CD4-positive, alpha-beta memory T cell (primary cell): ENCODE measurements around the gene PPP2R1A. TPM values are rescaled to one million over a fixed set of nuclear protein-coding genes. Genes with fewer than 3 reads are reported as not detected.

Experiments
- CTCF ChIA-PET: fragments of 350-600 bp; sonication (Branson Sonifier 250); formaldehyde crosslinking; loops from one replicate; lab custom pipeline; 2021; ENCODE audit warnings: inconsistent platforms; ENCODE audit not compliant: partially characterized antibody; lab: Charles Lee
- POLR2A ChIA-PET: fragments of 350-600 bp; sonication (Branson Sonifier 250); formaldehyde crosslinking; loops from one replicate; lab custom pipeline; 2021; ENCODE audit not compliant: partially characterized antibody; lab: Charles Lee
- DNase-seq, 5 donors: peaks; one replicate each; pipeline versions ENCODE4 v3.0.0 to v3.0.0-alpha.2; 2020 to 2022; ENCODE audit warnings: mixed read lengths in 1 of 5
- H3K27ac ChIP-seq: one replicate; pipeline ENCODE4 v1.7.0; 2013; ENCODE audit warnings: low read depth, low read length
- H3K27me3 ChIP-seq: 2 replicates; pipeline ENCODE4 v1.7.0; 2013; ENCODE audit warnings: mild to moderate bottlenecking, low read length, moderate library complexity; ENCODE audit not compliant: insufficient read depth
- H3K36me3 ChIP-seq: 2 replicates; pipeline ENCODE4 v1.7.0; 2013; ENCODE audit warnings: mild to moderate bottlenecking, low read length, moderate library complexity; ENCODE audit not compliant: insufficient read depth
- H3K4me1 ChIP-seq: 2 replicates; pipeline ENCODE4 v1.7.0; 2013; ENCODE audit warnings: mild to moderate bottlenecking, low read length, moderate library complexity; ENCODE audit not compliant: insufficient read depth
- H3K4me3 ChIP-seq, 2 donors: one replicate each; pipeline ENCODE4 v1.7.0; 2013; ENCODE audit warnings: low read length in 2 of 2, mild to moderate bottlenecking in 1 of 2
- H3K9me3 ChIP-seq, 2 donors: one replicate each; pipeline ENCODE4 v1.7.0; 2013; ENCODE audit warnings: low read length in 2 of 2, control low read depth in 1 of 2; ENCODE audit not compliant: control insufficient read depth in 1 of 2
- H3K27ac Mint-ChIP-seq, 7 donors: one replicate each; pipeline ENCODE4 v1.8.0; 2020 to 2021; ENCODE audit warnings: mixed read lengths in 7 of 7, mild to moderate bottlenecking in 6 of 7, inconsistent platforms in 3 of 7, moderate library complexity in 3 of 7
- H3K27me3 Mint-ChIP-seq, 2 donors: one replicate each; pipeline ENCODE4 v1.8.0; 2020 to 2021; ENCODE audit warnings: mixed read lengths in 2 of 2
- H3K36me3 Mint-ChIP-seq, 2 donors: one replicate each; pipeline ENCODE4 v1.8.0; 2020 to 2021; ENCODE audit warnings: mixed read lengths in 2 of 2, inconsistent platforms in 1 of 2, mild to moderate bottlenecking in 1 of 2
- H3K4me1 Mint-ChIP-seq, 4 donors: one replicate each; pipeline ENCODE4 v1.8.0; 2020 to 2021; ENCODE audit warnings: mixed read lengths in 4 of 4, mild to moderate bottlenecking in 1 of 4
- H3K4me3 Mint-ChIP-seq, 8 donors: one replicate each; pipeline ENCODE4 v1.8.0; 2020 to 2021; ENCODE audit warnings: mixed read lengths in 8 of 8, mild to moderate bottlenecking in 7 of 8, moderate library complexity in 6 of 8, inconsistent platforms in 3 of 8
- H3K9me3 Mint-ChIP-seq, 8 donors: one replicate each; pipeline ENCODE4 v1.8.0; 2020 to 2021; ENCODE audit warnings: mixed read lengths in 8 of 8, mild to moderate bottlenecking in 5 of 8, inconsistent platforms in 3 of 8, moderate library complexity in 1 of 8
- intact Hi-C: fragments of 100-400 bp; cut with micrococcal nuclease; formaldehyde crosslinking; loops from one replicate; pipeline ENCODE4 v1.15.1; 2023
- polyA plus RNA-seq, 2 donors: library from polyadenylated mRNA; unstranded; fragments of 300-500 nt; fragmentation: Illumina TruSeq; gene quantifications; one replicate each; pipeline ENCODE4 v1.2.3, GENCODE V29; 2021
- total RNA-seq, 2 experiments: library from RNA; stranded (reverse); gene quantifications; one replicate each; pipeline ENCODE4 v1.2.3, GENCODE V29; 2021

The PPP2R1A gene
- total and polyA plus RNA-seq, 4 experiments from 2014 or later: 166 to 185 (median 177) TPM

DNA sequence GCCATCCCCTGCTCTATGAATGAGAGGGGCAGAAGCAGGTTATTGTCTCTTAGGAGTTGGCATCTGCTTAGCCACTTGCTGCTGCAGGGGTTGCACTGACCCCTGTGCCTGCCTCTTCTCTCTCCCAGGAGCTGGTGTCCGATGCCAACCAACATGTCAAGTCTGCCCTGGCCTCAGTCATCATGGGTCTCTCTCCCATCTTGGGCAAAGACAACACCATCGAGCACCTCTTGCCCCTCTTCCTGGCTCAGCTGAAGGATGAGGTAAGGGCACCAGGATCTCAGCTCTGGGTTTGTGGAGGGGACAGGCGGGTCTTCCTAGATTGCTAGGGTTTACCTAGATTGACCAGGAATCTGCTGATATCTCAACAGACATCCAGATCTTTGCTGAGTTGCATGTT is 26.5 kb downstream of the PPP2R1A start:
- H3K36me3 Mint-ChIP-seq: peaks cover 76 to 90% of the 10 kb centered on the region in 2 donors
- H3K4me3 Mint-ChIP-seq: no peak overlapping the region
- intact Hi-C loops: no loop called here
- ChIA-PET POLR2A (no interaction called here), CTCF (no interaction called here)
- Histone ChIP-seq H3K27me3 (no peaks in the 10 kb centered on the region), H3K36me3 (peaks cover 91% of the 10 kb centered on the region), H3K9me3 (no peaks in the 10 kb centered on the region), H3K4me1 (no peaks in the 10 kb centered on the region), H3K27ac (no peak overlapping the region), H3K4me3 (no peak overlapping the region)
- no peak for DNase-seq
- no peaks in the 10 kb centered on the region for H3K27me3 Mint-ChIP-seq
- H3K4me1 Mint-ChIP-seq: peaks cover 0 to 5% (median 2%) of the 10 kb centered on the region in 4 donors
- peaks cover 0 to 1% (median 0%) of the 10 kb centered on the region in 8 donors for H3K9me3 Mint-ChIP-seq
- peak overlapping the region in 1 of 7 donors; percentile 48 for H3K27ac Mint-ChIP-seq

DNA sequence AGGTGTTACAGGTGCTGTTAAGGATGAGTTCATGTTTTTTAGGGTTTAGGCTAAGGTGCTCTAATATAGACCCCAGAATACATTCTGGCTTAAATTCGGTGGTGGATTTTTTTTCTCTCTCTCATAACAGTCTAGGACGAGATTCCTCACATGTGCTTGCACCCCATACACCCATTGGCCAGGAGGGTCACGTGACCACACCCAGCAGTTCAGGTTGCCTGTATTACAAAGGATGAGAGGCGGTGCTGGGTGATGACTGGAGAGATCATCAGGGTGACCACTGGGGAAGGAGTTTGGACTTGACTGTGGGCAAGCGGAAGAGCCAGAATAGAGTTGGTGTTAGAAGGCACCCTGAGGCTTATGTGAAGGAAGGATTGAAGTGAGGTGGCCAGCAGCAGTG is 27.7 kb downstream of the PPP2R1A start:
- CTCF ChIA-PET: no interaction called here
- DNase-seq: no peak
- H3K27me3 Mint-ChIP-seq: no peaks in the 10 kb centered on the region
- peaks cover 76 to 89% of the 10 kb centered on the region in 2 donors for H3K36me3 Mint-ChIP-seq
- H3K36me3 ChIP-seq: peaks cover 91% of the 10 kb centered on the region
- intact Hi-C loops: no loop called here
- peaks cover 0 to 5% (median 2%) of the 10 kb centered on the region in 4 donors for H3K4me1 Mint-ChIP-seq
- peaks cover 0 to 1% (median 0%) of the 10 kb centered on the region in 8 donors for H3K9me3 Mint-ChIP-seq
- H3K9me3 ChIP-seq: no peaks in the 10 kb centered on the region
- no peak overlapping the region for H3K27ac ChIP-seq
- H3K4me1 ChIP-seq: no peaks in the 10 kb centered on the region
- H3K4me3 Mint-ChIP-seq: no peak overlapping the region
- no peak overlapping the region for H3K4me3 ChIP-seq
- POLR2A ChIA-PET: no interaction called here
- peak overlapping the region in 3 of 7 donors; percentile 3 to 49 (median 30) for H3K27ac Mint-ChIP-seq
- no peaks in the 10 kb centered on the region for H3K27me3 ChIP-seq

DNA sequence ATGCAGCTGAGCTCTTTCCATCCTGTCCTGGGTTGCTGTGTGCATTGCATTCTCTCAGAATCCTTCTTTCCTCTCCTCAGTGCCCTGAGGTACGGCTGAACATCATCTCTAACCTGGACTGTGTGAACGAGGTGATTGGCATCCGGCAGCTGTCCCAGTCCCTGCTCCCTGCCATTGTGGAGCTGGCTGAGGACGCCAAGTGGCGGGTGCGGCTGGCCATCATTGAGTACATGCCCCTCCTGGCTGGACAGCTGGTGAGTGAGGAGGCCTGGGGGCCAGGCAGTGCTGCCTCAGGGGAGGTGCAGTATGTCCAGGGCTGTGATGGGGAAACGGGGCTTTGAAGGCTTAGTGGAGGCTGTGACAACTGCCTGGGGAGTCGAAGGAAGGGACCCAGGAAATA is 29.8 kb downstream of the PPP2R1A start:
- Mint-ChIP-seq H3K27me3 (no peaks in the 10 kb centered on the region), H3K9me3 (peaks cover 0 to 1% (median 0%) of the 10 kb centered on the region in 8 donors), H3K27ac (peak overlapping the region in 1 of 7 donors; percentile 72), H3K4me3 (no peak overlapping the region), H3K4me1 (peaks cover 0 to 3% (median 0%) of the 10 kb centered on the region in 4 donors), H3K36me3 (peaks cover 79 to 89% of the 10 kb centered on the region in 2 donors)
- intact Hi-C loops: no loop called here
- Histone ChIP-seq H3K4me1 (no peaks in the 10 kb centered on the region), H3K9me3 (no peaks in the 10 kb centered on the region), H3K4me3 (no peak overlapping the region), H3K36me3 (peaks cover 88% of the 10 kb centered on the region), H3K27me3 (no peaks in the 10 kb centered on the region), H3K27ac (no peak overlapping the region)
- POLR2A ChIA-PET: no interaction called here
- CTCF ChIA-PET: interaction anchor here (1.1 kb wide), 1 partner anchor 81 kb away, joined by 3 read pairs; no protein-coding TSS in a partner anchor
- DNase-seq: no peak

DNA sequence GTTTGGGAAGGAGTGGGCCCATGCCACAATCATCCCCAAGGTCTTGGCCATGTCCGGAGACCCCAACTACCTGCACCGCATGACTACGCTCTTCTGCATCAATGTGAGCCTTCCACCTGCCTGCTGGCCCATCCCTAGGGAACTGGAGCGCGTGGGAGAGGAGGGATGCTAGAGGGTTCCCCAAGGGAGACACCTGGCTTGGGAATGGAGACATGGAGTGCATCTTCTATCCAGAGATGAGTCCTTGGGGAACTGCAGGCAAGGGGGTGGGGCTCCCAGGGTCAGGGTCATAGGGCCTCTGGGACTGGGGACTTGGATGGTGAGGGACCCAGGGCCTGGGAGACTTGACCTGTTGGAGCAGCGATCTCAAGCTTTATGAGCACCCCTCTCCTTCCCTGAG is 31.2 kb downstream of the PPP2R1A start:
- H3K27me3 Mint-ChIP-seq: no peaks in the 10 kb centered on the region

DNA sequence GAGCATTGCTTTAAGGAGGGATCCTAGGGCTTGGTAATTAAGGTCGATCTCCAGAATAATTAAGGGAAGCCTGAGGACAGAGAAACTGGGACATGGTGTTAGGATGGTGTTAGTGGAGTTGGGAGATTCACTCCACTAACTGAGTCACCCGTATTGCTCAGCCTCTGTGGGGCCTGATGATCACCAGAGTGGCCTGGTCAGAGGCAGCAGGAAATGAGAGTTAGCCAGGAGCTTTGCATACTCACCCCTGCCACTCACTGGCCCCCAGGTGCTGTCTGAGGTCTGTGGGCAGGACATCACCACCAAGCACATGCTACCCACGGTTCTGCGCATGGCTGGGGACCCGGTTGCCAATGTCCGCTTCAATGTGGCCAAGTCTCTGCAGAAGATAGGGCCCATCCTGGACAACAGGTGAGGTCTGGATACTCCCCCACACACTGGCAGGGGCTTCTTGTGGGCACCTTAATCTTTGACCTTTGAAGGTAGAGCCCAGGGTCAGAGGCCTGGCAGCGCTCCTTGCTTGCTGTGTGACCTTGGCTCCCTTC is 32.1 kb downstream of the PPP2R1A start:
- peaks cover 85 to 90% of the 10 kb centered on the region in 2 donors for H3K36me3 Mint-ChIP-seq
- Histone ChIP-seq H3K27ac (no peak overlapping the region), H3K4me1 (no peaks in the 10 kb centered on the region), H3K36me3 (peaks cover 82% of the 10 kb centered on the region), H3K27me3 (no peaks in the 10 kb centered on the region), H3K9me3 (no peaks in the 10 kb centered on the region), H3K4me3 (no peak overlapping the region)
- no peak overlapping the region for H3K4me3 Mint-ChIP-seq
- intact Hi-C loops: no loop called here
- no peaks in the 10 kb centered on the region for H3K27me3 Mint-ChIP-seq
- DNase-seq: no peak
- POLR2A ChIA-PET: no interaction called here
- H3K4me1 Mint-ChIP-seq: peaks cover 0 to 3% (median 2%) of the 10 kb centered on the region in 4 donors
- peaks cover 0 to 1% (median 0%) of the 10 kb centered on the region in 8 donors for H3K9me3 Mint-ChIP-seq
- CTCF ChIA-PET: no interaction called here
- H3K27ac Mint-ChIP-seq: peak overlapping the region in 2 of 7 donors; percentile 6 to 22

More for the DNA sequence above, 31.2 kb downstream of the PPP2R1A start:
- Histone ChIP-seq H3K27me3 (no peaks in the 10 kb centered on the region), H3K9me3 (no peaks in the 10 kb centered on the region), H3K36me3 (peaks cover 81% of the 10 kb centered on the region), H3K27ac (no peak overlapping the region), H3K4me1 (no peaks in the 10 kb centered on the region), H3K4me3 (no peak overlapping the region)
- no peak for DNase-seq
- Mint-ChIP-seq H3K4me1 (peaks cover 0 to 3% (median 0%) of the 10 kb centered on the region in 4 donors), H3K4me3 (no peak overlapping the region), H3K36me3 (peaks cover 83 to 88% of the 10 kb centered on the region in 2 donors), H3K9me3 (peaks cover 0 to 1% (median 0%) of the 10 kb centered on the region in 8 donors), H3K27ac (peak overlapping the region in 1 of 7 donors; percentile 12)
- CTCF ChIA-PET: no interaction called here
- POLR2A ChIA-PET: no interaction called here
- intact Hi-C loops: no loop called here

DNA sequence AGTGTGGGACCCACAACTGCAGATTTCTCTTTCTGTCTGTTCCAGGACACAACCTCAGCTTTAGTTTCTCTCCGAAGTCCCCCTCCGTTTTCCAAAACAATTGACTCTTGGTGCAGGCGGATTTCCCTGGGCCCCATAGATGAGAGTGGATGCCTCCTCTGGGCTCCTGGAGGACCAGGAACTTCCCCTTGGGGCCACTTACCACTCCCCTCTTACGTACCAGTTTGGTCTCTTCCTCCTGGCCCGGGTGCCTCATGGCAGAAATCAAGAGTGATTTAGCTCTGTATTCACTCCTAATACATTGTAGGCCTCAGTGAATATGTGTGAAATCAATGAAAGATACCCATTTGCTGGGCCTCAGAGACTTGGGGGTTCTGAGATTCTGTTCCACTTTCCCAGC is 34.4 kb downstream of the PPP2R1A start:
- Mint-ChIP-seq H3K4me1 (peaks cover 0 to 3% (median 0%) of the 10 kb centered on the region in 4 donors), H3K9me3 (no peaks in the 10 kb centered on the region), H3K27me3 (no peaks in the 10 kb centered on the region), H3K27ac (no peak overlapping the region), H3K4me3 (no peak overlapping the region), H3K36me3 (peaks cover 77 to 91% of the 10 kb centered on the region in 2 donors)
- POLR2A ChIA-PET: no interaction called here
- CTCF ChIA-PET: interaction anchor here (0.7 kb wide), 1 partner anchor 13 kb away, joined by 3 read pairs; no protein-coding TSS in a partner anchor
- Histone ChIP-seq H3K4me3 (no peak overlapping the region), H3K4me1 (no peaks in the 10 kb centered on the region), H3K27me3 (no peaks in the 10 kb centered on the region), H3K9me3 (no peaks in the 10 kb centered on the region), H3K36me3 (peaks cover 72% of the 10 kb centered on the region), H3K27ac (no peak overlapping the region)
- DNase-seq: no peak
- intact Hi-C loops: no loop called here

DNA sequence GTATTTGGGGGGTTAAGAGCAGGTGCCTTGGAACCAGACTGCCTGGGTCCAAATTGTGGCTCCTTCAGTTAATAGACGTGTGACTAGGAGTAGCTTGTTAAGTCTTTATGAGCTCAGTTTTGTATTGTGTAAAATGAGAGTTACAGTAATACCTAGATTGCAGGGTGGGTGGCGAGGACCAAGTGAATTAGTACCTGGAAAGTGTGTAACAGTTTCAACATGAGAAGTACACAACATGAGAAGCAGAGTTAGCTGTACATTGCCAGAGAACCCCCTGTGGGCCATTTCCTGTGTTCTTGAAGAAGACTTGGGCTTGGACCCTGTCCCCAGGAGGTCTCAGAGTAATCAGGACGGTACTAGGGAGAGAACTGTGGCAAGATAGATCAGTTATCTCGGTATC is 36.8 kb downstream of the PPP2R1A start:
- no peak overlapping the region for H3K4me3 Mint-ChIP-seq
- intact Hi-C loops: no loop called here
- H3K4me1 Mint-ChIP-seq: peaks cover 0 to 3% (median 0%) of the 10 kb centered on the region in 4 donors
- ChIA-PET CTCF (interaction anchor here (1.7 kb wide), 1 partner anchor 11 kb away, joined by 6 read pairs; no protein-coding TSS in a partner anchor), POLR2A (no interaction called here)
- Histone ChIP-seq H3K4me1 (no peaks in the 10 kb centered on the region), H3K27me3 (no peaks in the 10 kb centered on the region), H3K4me3 (no peak overlapping the region), H3K27ac (no peak overlapping the region), H3K9me3 (no peaks in the 10 kb centered on the region), H3K36me3 (peaks cover 48% of the 10 kb centered on the region)
- no peak for DNase-seq
- H3K27me3 Mint-ChIP-seq: no peaks in the 10 kb centered on the region
- H3K27ac Mint-ChIP-seq: peak overlapping the region in 4 of 7 donors; percentile 3 to 37 (median 19)
- H3K36me3 Mint-ChIP-seq: peaks cover 55 to 68% of the 10 kb centered on the region in 2 donors
- no peaks in the 10 kb centered on the region for H3K9me3 Mint-ChIP-seq
